Measurements from ENCODE around the gene NHLH1. TPM values are rescaled to one million over a fixed set of nuclear protein-coding genes. Genes with fewer than 3 reads are reported as not detected.

Gene NHLH1
- total RNA-seq, result under 1 TPM in 1 of 2 experiments, not detected in 1; 0.08 TPM
- polyA plus RNA-seq (2013, experiment 1 of 2), result 0.23 TPM
- 0.15 TPM for polyA plus RNA-seq (2013, experiment 2 of 2)
- 0 to 0.68 (median 0.11) reads per million in 172 experiments for total RNA-seq

DNA sequence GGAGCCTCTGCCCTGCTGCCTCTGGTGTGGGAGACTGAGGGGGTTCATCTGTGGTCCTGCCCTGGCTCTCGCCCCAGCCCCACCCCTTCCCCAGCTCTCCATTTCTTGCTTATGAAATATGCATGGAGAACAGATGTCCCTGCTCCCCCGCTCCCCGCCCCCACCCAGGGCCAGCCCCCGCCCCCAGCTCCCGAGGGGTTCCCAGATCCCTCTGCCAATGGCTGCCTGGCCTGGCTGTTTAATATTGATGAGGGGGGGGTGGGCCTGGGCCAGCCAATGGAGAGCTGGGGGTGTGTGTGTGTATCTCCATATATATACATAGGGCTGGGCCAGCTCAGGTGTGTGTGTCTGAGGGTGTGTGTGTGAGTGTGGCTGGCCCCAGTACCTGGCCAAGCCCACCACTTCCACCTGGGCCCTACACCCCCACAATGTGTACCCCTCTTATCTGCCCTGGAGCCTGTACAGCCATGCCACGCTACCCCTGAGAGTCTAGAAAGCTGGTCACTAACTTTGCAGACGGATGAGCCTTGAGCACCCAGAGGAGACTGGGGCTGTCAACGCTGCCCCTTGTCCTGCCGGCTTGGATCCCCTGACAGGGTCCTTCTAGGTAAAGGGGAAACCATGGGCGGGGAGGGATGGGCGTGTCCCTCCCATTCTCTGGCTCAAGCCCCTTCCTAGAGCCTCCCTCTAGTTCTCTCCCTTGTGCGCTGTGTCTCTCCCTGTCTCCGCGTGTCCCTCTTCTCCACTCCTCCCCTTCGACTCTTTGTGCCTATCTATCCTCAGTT, at the start of gene NHLH1:
Gene NHLH1 (plus strand): TSS at position 341 of the 785 bp plus-strand sequence. CDS start 3,661 bp downstream, outside the sequence.
- Mint-ChIP-seq H3K27me3 (no peaks in the 10 kb centered on the region), H3K36me3 (ENCODE audit: low read depth) (no peaks in the 10 kb centered on the region), H3K4me1 (ENCODE audit: low read depth) (no peaks in the 10 kb centered on the region), H3K27ac (no peak within 1 kb of the TSS), H3K4me3 (no peak within 1 kb of the TSS), H3K9me3 (no peaks in the 10 kb centered on the region)
- Histone ChIP-seq H3K4me1 (ENCODE audit: insufficient read depth, low read length) (no peaks in the 10 kb centered on the region), H3K9me3 (ENCODE audit: control insufficient read depth in 1 of 2, insufficient read depth in 1 of 2, low read length in 2 of 2) (no peaks in the 10 kb centered on the region), H3K4me3 (ENCODE audit: low read length) (no peak within 1 kb of the TSS), H3K27me3 (ENCODE audit: control insufficient read depth in 1 of 2, insufficient read depth in 2 of 2, low read length in 2 of 2) (no peaks in the 10 kb centered on the region), H3K36me3 (ENCODE audit: insufficient read depth, low read length) (no peaks in the 10 kb centered on the region), H3K27ac (ENCODE audit: low read depth in 1 of 2, low read length in 2 of 2) (no peak within 1 kb of the TSS)
- POLR2A ChIA-PET, result no interaction called here
- DNase-seq (no peak), ATAC-seq (ENCODE audit: poor library complexity) (no peak)
- TF ChIP-seq, protein P1, sequence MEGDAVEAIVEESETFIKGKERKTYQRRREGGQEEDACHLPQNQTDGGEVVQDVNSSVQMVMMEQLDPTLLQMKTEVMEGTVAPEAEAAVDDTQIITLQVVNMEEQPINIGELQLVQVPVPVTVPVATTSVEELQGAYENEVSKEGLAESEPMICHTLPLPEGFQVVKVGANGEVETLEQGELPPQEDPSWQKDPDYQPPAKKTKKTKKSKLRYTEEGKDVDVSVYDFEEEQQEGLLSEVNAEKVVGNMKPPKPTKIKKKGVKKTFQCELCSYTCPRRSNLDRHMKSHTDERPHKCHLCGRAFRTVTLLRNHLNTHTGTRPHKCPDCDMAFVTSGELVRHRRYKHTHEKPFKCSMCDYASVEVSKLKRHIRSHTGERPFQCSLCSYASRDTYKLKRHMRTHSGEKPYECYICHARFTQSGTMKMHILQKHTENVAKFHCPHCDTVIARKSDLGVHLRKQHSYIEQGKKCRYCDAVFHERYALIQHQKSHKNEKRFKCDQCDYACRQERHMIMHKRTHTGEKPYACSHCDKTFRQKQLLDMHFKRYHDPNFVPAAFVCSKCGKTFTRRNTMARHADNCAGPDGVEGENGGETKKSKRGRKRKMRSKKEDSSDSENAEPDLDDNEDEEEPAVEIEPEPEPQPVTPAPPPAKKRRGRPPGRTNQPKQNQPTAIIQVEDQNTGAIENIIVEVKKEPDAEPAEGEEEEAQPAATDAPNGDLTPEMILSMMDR (IDR thresholded peaks at IDR 0.05), result no peak
- CTCF ChIA-PET, result no interaction called here
- intact Hi-C loops (cut with DNase I, micrococcal nuclease), result no loop called here

DNA sequence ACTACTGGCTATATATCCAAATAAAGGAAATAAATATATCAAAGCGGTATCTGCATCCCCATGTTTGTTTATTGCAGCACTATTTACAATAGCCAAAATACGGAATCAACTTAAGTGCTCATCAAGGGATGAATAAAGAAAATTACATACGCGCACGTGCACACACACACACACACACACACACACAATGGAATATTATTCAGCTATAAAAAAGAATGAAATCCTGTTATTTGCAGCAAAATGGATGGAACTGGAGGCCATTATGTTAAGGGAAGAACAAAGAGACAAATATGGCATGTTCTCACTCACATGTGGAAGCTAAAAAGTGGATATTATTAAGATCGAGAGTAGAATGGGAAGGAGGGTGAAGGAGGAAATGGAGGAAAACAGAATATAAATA, 44.0 kb upstream of the NHLH1 start:
- Histone ChIP-seq H3K36me3 (ENCODE audit: insufficient read depth, low read length) (peaks cover 77% of the 10 kb centered on the region), H3K4me1 (ENCODE audit: insufficient read depth, low read length) (peaks cover 4% of the 10 kb centered on the region), H3K27ac (ENCODE audit: low read depth in 1 of 2, low read length in 2 of 2) (no peak overlapping the region), H3K27me3 (ENCODE audit: control insufficient read depth in 1 of 2, insufficient read depth in 2 of 2, low read length in 2 of 2) (no peaks in the 10 kb centered on the region), H3K4me3 (ENCODE audit: low read length) (no peak overlapping the region), H3K9me3 (ENCODE audit: control insufficient read depth in 1 of 2, insufficient read depth in 1 of 2, low read length in 2 of 2) (peaks cover 0 to under 1% of the 10 kb centered on the region in 2 experiments)
- Mint-ChIP-seq H3K9me3 (no peaks in the 10 kb centered on the region), H3K27me3 (no peaks in the 10 kb centered on the region), H3K27ac (no peak overlapping the region), H3K4me3 (no peak overlapping the region), H3K36me3 (ENCODE audit: low read depth) (peaks cover 91% of the 10 kb centered on the region), H3K4me1 (ENCODE audit: low read depth) (peaks cover 28% of the 10 kb centered on the region)
- ChIA-PET CTCF (interaction anchor here (1.1 kb wide), 1 partner anchor 15 kb away, joined by 4 read pairs; no protein-coding TSS in a partner anchor), POLR2A (interaction anchor here (1.0 to 1.1 kb wide), 2 partner anchors 27 to 28 kb away, joined by 3 read pairs; no protein-coding TSS in a partner anchor)
- no peak for DNase-seq
- TF ChIP-seq, protein P1 (IDR thresholded peaks at IDR 0.05), result no peak
- ATAC-seq (ENCODE audit: poor library complexity), result no peak
- intact Hi-C loops (cut with DNase I, micrococcal nuclease), result no loop called here

DNA sequence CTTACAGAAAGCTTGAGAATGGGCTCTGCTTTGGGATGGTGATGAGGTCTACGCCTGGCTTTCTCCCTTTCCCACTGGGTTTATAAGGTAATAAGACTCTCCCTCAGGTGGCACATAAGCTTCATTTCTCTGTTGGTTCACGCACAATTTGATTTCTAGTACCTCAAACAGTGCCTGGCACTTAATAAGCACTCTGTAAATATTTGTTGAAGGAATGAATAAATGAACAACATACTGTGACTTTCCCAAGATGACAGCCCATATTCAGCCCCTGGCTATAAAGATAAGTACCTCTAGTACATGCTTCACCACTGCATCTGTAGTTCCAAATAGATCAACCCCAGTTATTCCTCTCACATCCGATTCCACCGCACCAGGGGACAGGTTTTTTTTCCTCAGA, 41.6 kb upstream of the NHLH1 start:
- no peak overlapping the region for H3K27ac ChIP-seq (ENCODE audit: low read depth in 1 of 2, low read length in 2 of 2)
- H3K4me1 Mint-ChIP-seq (ENCODE audit: low read depth), result peaks cover 16% of the 10 kb centered on the region
- intact Hi-C loops (cut with DNase I, micrococcal nuclease), result no loop called here
- no peaks in the 10 kb centered on the region for H3K27me3 ChIP-seq (ENCODE audit: control insufficient read depth in 1 of 2, insufficient read depth in 2 of 2, low read length in 2 of 2)
- no peak overlapping the region for H3K4me3 Mint-ChIP-seq
- no peaks in the 10 kb centered on the region for H3K9me3 Mint-ChIP-seq
- ATAC-seq (ENCODE audit: poor library complexity) (no peak), DNase-seq (no peak)
- H3K9me3 ChIP-seq (ENCODE audit: control insufficient read depth in 1 of 2, insufficient read depth in 1 of 2, low read length in 2 of 2), result no peaks in the 10 kb centered on the region
- no peak overlapping the region for H3K4me3 ChIP-seq (ENCODE audit: low read length)
- peaks cover 91% of the 10 kb centered on the region for H3K36me3 Mint-ChIP-seq (ENCODE audit: low read depth)
- H3K4me1 ChIP-seq (ENCODE audit: insufficient read depth, low read length), result peaks cover 2% of the 10 kb centered on the region
- ChIA-PET POLR2A (no interaction called here), CTCF (interaction anchor here (1.6 kb wide), 1 partner anchor 12 kb away, joined by 4 read pairs; no protein-coding TSS in a partner anchor)
- no peaks in the 10 kb centered on the region for H3K27me3 Mint-ChIP-seq
- H3K27ac Mint-ChIP-seq, result no peak overlapping the region
- TF ChIP-seq, protein P1 (IDR thresholded peaks at IDR 0.05), result no peak
- peaks cover 87% of the 10 kb centered on the region for H3K36me3 ChIP-seq (ENCODE audit: insufficient read depth, low read length)

Data from CD4-positive, alpha-beta T cell (primary cell).